Spleen (tissue), 7 donors: ENCODE data around the gene OR2T27.

Source experiments
- CTCF ChIP-seq, 11 experiments: fragments of 200-600 bp in 7 of 11; fragments of 450-650 bp in 4 of 11; sonication (generic) in 4 of 11; IDR thresholded peaks in 8 of 11; conservative IDR thresholded peaks in 3 of 11; 1 replicate in 7 of 11; 2 replicates in 4 of 11; pipeline versions ENCODE4 v1.4.0 to v1.8.0; 2016 to 2021; ENCODE audit warnings: antibody characterized with exemption in 11 of 11, inconsistent platforms in 4 of 11, mild to moderate bottlenecking in 1 of 11
- POLR2A ChIP-seq, 3 donors: fragments of 450-650 bp; IDR thresholded peaks; one replicate each; pipeline ENCODE4 v1.5.1; 2017; ENCODE audit warnings: antibody characterized with exemption in 3 of 3, mild to moderate bottlenecking in 1 of 3
- POLR2AphosphoS5 ChIP-seq, 3 donors: sonication (generic); formaldehyde crosslinking; IDR thresholded peaks; one replicate each; pipeline ENCODE4 v1.5.1; 2017; ENCODE audit warnings: antibody characterized with exemption in 3 of 3
- donor health status: DM: no; HTN: no; CAD: no; lungs with moderate emphysema.
- donor health status: DM: no; HTN: no; CAD: no.
- donor health status: DM: no; HTN: no; CAD: no.

GRCh38 chr1:248625166-248625565, 30.2 kb downstream of the OR2T27 start:
- TF ChIP-seq CTCF (IDR thresholded peaks at IDR 0.05 in 8 of 11, conservative IDR thresholded peaks at IDR 0.05 in 3 of 11) (no peak), POLR2A (IDR thresholded peaks at IDR 0.05) (no peak), POLR2AphosphoS5 (IDR thresholded peaks at IDR 0.05) (no peak)
